ENCODE measurements around the gene DMXL1.

DMXL1 gene

DNA sequence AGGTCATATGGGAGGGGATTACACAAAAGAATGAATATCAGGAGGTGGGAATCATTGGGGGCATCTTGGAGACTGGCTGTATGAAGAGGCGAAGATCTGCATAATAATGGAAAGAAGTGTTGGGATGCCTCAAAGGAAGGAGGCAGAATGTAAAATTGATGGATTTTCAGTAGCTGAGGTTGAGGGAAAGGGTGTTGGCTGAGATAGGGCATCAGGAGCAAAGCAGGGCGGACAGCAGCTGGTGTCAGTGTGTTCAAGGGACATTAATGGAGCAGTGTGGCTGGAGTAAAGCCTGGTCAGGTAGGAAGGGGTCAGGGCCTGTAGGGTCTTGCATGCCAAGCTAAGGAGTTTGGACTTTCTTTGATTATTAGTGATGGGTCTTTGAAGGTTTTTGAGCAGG, 219.7 kb downstream of the DMXL1 start:
- DNase-seq (ENCODE audit: low read depth): no peak

DNA sequence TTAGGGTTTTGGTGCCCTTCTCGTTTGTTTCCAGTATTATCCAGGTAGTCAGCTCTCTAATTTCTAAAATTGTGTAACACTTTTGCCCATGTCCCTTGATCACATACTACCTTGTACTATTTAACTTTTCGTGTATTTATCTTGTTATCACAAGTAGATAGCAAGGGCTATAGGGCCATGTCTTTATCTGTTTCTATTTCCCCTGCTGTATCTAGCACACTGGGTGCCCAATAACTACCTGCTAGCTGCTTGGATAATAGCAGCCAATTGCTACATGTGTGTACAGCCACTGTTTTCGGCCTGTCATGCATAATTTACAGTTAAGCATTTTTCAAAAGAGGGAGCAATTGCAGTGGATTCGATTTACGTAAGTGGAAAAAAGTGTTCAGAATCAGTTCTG, 220.2 kb downstream of the DMXL1 start:
- DNase-seq (ENCODE audit: low read depth): no peak

GRCh38 chr5:119291877-119292276, 221.0 kb downstream of the DMXL1 start:
- no peak for DNase-seq (ENCODE audit: low read depth)

GRCh38 chr5:119292701-119293515, 222.0 kb downstream of the DMXL1 start:
- no peak for DNase-seq (ENCODE audit: low read depth)

DNA sequence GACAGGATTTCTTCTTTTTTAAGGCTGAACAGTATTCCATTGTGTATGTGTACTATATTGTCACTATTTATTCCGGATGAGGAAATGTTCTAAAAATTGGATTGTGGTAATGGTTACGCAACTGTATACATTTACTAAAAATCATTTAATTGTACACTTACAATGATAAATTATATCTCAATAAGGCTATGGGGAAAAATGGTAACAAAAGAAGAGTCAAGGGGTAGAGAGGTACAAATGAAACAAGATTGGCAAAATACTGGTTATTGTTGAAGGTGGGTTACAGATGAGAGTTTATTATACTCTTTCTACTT, 222.6 kb downstream of the DMXL1 start:
- no peak for DNase-seq (ENCODE audit: low read depth)

All from iris pigment epithelial cell (primary cell).